Measurements from ENCODE around the gene TEC. TPM values are rescaled to one million over a fixed set of nuclear protein-coding genes. Genes with fewer than 3 reads are reported as not detected.

The TEC gene
- total RNA-seq, 1 experiment from 2014 or later = 0.67 TPM

DNA sequence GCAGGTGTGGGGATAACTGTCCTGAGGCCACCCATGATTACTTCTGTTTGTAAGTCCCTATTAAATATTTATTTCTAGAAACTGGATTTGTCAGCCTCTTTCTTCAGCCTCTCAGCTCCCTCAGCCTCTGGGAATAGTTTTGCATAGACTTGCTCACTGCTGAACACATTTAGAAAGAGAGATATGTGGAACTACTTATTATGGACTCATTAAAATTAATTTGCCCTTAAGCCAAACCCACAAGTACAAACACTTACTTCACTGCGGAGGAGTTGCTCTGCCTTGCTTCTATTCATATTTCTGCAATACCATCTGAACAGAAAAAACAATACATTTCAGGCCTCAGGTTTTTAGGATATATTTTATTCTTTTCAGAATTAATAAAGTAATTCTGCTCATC, 113.2 kb downstream of the TEC start:
- Histone ChIP-seq H3K27ac (ENCODE audit: low read length) (no peak overlapping the region), H3K4me1 (ENCODE audit: control insufficient read depth, insufficient read depth, low read length) (no peaks in the 10 kb centered on the region), H3K9me3 (ENCODE audit: control insufficient read depth, insufficient read depth, low read depth, low read length) (peaks cover 3% of the 10 kb centered on the region; the same call in 1 of the 2 replicates), H3K4me3 (ENCODE audit: low read depth in 2 of 2, low read length in 2 of 2) (no peak overlapping the region), H3K36me3 (ENCODE audit: control insufficient read depth, insufficient read depth, low read length) (no peaks in the 10 kb centered on the region), H3K27me3 (ENCODE audit: control insufficient read depth, insufficient read depth, low read length) (no peaks in the 10 kb centered on the region)
- no TSS peak for BruUV-seq (replicated peaks)
- in situ Hi-C loops (cut with HindIII; ENCODE audit: low pct_unique_long_range_greater_than_20kb, low sequenced_read_pairs) = no loop called here
- ChIA-PET CTCF (no interaction called here), POLR2A (no interaction called here)
- TF ChIP-seq TCF7L2 (IDR thresholded peaks at IDR 0.05; ENCODE audit: low read depth, low read length) (no peak), SIN3A (IDR thresholded peaks at IDR 0.05; ENCODE audit: borderline replicate concordance, insufficient read depth, low read depth, low read length) (no peak), POLR2AphosphoS5 (IDR thresholded peaks at IDR 0.05; ENCODE audit: low read depth, low read length) (no peak)
- TF ChIP-seq, protein P1, sequence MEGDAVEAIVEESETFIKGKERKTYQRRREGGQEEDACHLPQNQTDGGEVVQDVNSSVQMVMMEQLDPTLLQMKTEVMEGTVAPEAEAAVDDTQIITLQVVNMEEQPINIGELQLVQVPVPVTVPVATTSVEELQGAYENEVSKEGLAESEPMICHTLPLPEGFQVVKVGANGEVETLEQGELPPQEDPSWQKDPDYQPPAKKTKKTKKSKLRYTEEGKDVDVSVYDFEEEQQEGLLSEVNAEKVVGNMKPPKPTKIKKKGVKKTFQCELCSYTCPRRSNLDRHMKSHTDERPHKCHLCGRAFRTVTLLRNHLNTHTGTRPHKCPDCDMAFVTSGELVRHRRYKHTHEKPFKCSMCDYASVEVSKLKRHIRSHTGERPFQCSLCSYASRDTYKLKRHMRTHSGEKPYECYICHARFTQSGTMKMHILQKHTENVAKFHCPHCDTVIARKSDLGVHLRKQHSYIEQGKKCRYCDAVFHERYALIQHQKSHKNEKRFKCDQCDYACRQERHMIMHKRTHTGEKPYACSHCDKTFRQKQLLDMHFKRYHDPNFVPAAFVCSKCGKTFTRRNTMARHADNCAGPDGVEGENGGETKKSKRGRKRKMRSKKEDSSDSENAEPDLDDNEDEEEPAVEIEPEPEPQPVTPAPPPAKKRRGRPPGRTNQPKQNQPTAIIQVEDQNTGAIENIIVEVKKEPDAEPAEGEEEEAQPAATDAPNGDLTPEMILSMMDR (IDR thresholded peaks at IDR 0.05) = no peak
- TF ChIP-seq, protein P2, sequence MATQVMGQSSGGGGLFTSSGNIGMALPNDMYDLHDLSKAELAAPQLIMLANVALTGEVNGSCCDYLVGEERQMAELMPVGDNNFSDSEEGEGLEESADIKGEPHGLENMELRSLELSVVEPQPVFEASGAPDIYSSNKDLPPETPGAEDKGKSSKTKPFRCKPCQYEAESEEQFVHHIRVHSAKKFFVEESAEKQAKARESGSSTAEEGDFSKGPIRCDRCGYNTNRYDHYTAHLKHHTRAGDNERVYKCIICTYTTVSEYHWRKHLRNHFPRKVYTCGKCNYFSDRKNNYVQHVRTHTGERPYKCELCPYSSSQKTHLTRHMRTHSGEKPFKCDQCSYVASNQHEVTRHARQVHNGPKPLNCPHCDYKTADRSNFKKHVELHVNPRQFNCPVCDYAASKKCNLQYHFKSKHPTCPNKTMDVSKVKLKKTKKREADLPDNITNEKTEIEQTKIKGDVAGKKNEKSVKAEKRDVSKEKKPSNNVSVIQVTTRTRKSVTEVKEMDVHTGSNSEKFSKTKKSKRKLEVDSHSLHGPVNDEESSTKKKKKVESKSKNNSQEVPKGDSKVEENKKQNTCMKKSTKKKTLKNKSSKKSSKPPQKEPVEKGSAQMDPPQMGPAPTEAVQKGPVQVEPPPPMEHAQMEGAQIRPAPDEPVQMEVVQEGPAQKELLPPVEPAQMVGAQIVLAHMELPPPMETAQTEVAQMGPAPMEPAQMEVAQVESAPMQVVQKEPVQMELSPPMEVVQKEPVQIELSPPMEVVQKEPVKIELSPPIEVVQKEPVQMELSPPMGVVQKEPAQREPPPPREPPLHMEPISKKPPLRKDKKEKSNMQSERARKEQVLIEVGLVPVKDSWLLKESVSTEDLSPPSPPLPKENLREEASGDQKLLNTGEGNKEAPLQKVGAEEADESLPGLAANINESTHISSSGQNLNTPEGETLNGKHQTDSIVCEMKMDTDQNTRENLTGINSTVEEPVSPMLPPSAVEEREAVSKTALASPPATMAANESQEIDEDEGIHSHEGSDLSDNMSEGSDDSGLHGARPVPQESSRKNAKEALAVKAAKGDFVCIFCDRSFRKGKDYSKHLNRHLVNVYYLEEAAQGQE (IDR thresholded peaks at IDR 0.05; ENCODE audit: insufficient read depth in 1 of 2, low read depth in 2 of 2, low read length in 1 of 2) = no peak
- intact Hi-C loops (cut with micrococcal nuclease; ENCODE audit: unreplicated experiment) = no loop called here
- ATAC-seq (no peak), DNase-seq (ENCODE audit: low read depth, low spot score) (no peak)

DNA sequence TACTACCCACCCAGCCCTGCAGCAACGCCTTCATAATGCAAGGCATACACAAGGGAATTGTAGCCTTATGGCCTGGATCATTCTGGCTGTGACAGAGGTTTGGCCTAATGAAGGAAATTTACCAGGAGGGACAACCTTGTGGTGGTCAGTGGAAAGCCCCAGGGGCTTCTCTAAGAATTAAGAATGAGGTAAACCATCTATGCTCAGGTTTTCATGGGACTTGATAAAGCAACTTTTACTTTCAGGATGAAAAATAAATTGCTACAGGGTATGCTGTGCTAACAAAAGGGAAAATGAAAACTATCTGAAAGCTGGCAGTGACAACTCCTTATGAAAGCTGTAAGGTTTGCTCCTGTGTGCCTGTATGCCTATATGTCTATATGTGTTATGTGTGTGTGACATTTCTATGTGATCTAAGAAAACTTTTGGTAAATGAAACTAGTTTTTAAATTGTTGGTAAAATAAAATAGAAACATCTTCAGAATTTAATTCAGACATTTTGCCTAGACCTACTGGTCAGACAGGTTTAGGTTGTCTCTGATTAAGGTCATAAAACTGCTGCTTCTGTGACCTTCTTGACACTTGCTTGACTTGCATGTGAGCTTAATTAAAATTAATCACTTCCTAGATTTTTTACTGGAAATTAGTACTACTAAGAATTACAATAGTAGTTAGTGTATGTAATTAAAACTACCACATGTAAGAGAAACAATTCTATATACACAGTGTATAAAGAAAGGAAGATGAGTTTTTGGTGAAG, 115.7 kb downstream of the TEC start:
- no peak for DNase-seq (ENCODE audit: low read depth, low spot score)
- in situ Hi-C loops (cut with HindIII; ENCODE audit: low pct_unique_long_range_greater_than_20kb, low sequenced_read_pairs) (no loop called here), intact Hi-C loops (cut with micrococcal nuclease; ENCODE audit: unreplicated experiment) (no loop called here)
- H3K4me3 ChIP-seq (ENCODE audit: low read depth in 2 of 2, low read length in 2 of 2) = no peak overlapping the region
- ChIA-PET CTCF (no interaction called here), POLR2A (no interaction called here)
- no TSS peak for BruUV-seq (replicated peaks)
- peaks cover 3% of the 10 kb centered on the region; the same call in 1 of the 2 replicates for H3K9me3 ChIP-seq (ENCODE audit: control insufficient read depth, insufficient read depth, low read depth, low read length)
- H3K27ac ChIP-seq (ENCODE audit: low read length) = no peak overlapping the region
- no peak for ATAC-seq
- H3K36me3 ChIP-seq (ENCODE audit: control insufficient read depth, insufficient read depth, low read length) = no peaks in the 10 kb centered on the region
- H3K4me1 ChIP-seq (ENCODE audit: control insufficient read depth, insufficient read depth, low read length) = no peaks in the 10 kb centered on the region
- no peaks in the 10 kb centered on the region for H3K27me3 ChIP-seq (ENCODE audit: control insufficient read depth, insufficient read depth, low read length)
- TF ChIP-seq, protein P2 (IDR thresholded peaks at IDR 0.05; ENCODE audit: insufficient read depth in 1 of 2, low read depth in 2 of 2, low read length in 1 of 2) = no peak
- TF ChIP-seq SIN3A (IDR thresholded peaks at IDR 0.05; ENCODE audit: borderline replicate concordance, insufficient read depth, low read depth, low read length) (no peak), TCF7L2 (IDR thresholded peaks at IDR 0.05; ENCODE audit: low read depth, low read length) (no peak), POLR2AphosphoS5 (IDR thresholded peaks at IDR 0.05; ENCODE audit: low read depth, low read length) (no peak)
- TF ChIP-seq, protein P1 (IDR thresholded peaks at IDR 0.05) = no peak

Data from Panc1 (cell line).